Activated naive CD8-positive, alpha-beta T cell (primary cell): ENCODE measurements around the gene MAZ.

Experiments
- H3K27ac Mint-ChIP-seq: one replicate; pipeline ENCODE4 v1.8.0; 2021; ENCODE audit warnings: mixed read lengths
- H3K27me3 Mint-ChIP-seq: one replicate; pipeline ENCODE4 v1.8.0; 2021; ENCODE audit warnings: mixed read lengths
- H3K36me3 Mint-ChIP-seq: one replicate; pipeline ENCODE4 v1.8.0; 2021; ENCODE audit warnings: mixed read lengths
- H3K4me1 Mint-ChIP-seq: one replicate; pipeline ENCODE4 v1.8.0; 2021; ENCODE audit warnings: low read depth, mixed read lengths
- H3K4me3 Mint-ChIP-seq: one replicate; pipeline ENCODE4 v1.8.0; 2021; ENCODE audit warnings: mild to moderate bottlenecking, mixed read lengths
- H3K9me3 Mint-ChIP-seq: one replicate; pipeline ENCODE4 v1.8.0; 2021; ENCODE audit warnings: low read depth, mixed read lengths

The MAZ gene

DNA sequence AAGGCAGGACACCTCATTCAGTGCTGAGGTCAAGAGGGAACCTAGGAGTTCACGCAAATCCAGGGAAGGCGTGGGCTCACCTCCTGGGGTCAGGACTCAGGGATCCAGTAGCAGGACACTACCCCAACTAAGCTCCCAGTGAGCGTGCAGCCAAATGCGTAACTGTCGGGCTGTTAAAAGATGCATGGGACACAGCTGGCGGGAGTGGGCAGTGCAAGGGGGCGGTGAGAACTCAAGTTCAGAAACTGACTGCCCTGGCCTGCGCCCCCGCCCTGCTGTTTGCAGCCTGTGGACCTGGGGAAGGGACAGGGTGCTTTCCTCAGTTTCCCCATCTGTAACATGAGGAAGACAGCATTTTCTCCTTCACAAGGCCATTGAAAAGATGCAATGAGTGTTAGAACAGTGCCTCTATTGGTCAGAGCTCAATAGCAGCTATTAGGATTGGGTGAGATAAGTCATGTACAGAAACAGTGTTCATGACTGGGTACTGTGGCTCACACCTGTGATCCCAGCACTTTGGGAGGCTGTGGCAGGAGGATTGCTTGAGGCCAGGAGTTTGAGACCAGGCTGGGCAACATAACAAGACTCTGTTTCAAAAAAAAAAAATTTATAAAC lies 36.5 kb downstream of the MAZ start:
- H3K36me3 Mint-ChIP-seq, result no peaks in the 10 kb centered on the region
- H3K9me3 Mint-ChIP-seq, result no peaks in the 10 kb centered on the region
- H3K27ac Mint-ChIP-seq, result peak overlapping the region; percentile 50
- no peak overlapping the region for H3K4me3 Mint-ChIP-seq
- H3K4me1 Mint-ChIP-seq, result peaks cover 2% of the 10 kb centered on the region
- H3K27me3 Mint-ChIP-seq, result no peaks in the 10 kb centered on the region

DNA sequence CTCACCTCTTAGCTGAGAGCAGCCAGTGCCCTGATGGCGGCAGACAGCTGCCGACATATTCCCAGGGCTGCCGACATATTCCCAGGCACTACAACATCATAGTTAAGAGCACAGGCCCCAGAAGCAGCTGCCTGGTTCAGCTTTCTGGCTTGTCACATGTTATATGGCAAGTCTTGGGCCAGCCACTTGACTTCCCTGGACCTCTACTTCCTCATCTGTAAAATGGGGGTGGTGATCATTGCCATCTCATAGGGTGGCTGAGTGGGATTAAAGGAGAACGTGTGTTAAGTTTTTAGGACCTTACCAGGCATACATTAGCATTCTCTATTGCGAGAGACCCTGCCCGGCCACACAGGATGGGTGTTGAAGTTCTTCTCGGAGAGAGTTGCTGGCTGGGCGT lies 37.6 kb downstream of the MAZ start:
- H3K27me3 Mint-ChIP-seq, result no peaks in the 10 kb centered on the region
- no peaks in the 10 kb centered on the region for H3K9me3 Mint-ChIP-seq
- H3K4me1 Mint-ChIP-seq, result peaks cover 9% of the 10 kb centered on the region
- H3K36me3 Mint-ChIP-seq, result no peaks in the 10 kb centered on the region
- peak overlapping the region; percentile 25 for H3K27ac Mint-ChIP-seq
- no peak overlapping the region for H3K4me3 Mint-ChIP-seq

DNA sequence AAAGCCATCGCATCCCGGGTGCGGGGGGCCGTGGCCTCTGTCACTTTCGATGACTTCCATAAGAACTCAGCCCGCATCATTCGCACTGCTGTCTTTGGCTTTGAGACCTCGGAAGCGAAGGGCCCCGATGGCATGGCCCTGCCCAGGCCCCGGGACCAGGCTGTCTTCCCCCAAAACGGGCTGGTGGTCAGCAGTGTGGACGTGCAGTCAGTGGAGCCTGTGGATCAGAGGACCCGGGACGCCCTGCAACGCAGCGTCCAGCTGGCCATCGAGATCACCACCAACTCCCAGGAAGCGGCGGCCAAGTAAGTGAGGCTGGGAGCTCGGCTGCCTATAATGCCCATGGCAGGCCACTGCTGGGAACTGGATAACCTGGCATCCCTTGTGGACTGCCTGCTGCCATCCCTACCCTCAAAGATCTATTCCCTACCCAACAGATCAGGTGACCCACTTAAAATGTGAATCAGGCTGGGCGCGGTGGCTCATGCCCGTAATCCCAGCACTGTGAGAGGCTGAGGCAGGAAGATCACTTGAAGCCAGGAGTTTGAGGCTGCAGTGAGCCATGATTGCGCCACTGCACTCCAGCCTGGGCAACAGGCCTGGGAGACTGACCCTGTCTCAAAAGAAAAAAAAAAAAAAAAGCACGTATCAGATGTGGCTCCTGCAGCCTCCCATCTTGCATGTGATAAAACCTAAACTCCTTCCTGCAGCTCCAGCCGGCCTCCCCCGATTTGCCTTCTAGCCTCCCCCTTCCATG lies 38.4 kb downstream of the MAZ start:
- Mint-ChIP-seq H3K4me3 (no peak overlapping the region), H3K27ac (no peak overlapping the region), H3K36me3 (no peaks in the 10 kb centered on the region), H3K9me3 (no peaks in the 10 kb centered on the region), H3K4me1 (peaks cover 11% of the 10 kb centered on the region), H3K27me3 (no peaks in the 10 kb centered on the region)

DNA sequence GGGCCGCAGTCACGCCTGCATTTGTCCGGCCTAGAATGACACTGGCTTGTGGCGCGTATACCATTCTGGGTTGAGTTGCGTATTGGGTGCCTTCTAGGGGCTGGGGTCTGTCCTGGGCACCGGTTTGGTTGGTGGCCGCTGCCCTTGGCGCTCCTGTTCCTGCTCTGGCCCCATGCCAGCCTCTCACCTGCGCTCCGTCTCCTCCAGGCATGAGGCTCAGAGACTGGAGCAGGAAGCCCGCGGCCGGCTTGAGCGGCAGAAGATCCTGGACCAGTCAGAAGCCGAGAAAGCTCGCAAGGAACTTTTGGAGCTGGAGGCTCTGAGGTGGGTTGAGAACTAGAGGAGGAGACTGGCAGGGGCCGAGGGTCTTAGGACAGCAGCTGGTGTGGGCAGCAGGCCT lies 39.3 kb downstream of the MAZ start:
- Mint-ChIP-seq H3K9me3 (no peaks in the 10 kb centered on the region), H3K27ac (no peak overlapping the region), H3K4me1 (peaks cover 11% of the 10 kb centered on the region), H3K4me3 (no peak overlapping the region), H3K27me3 (no peaks in the 10 kb centered on the region), H3K36me3 (no peaks in the 10 kb centered on the region)

DNA sequence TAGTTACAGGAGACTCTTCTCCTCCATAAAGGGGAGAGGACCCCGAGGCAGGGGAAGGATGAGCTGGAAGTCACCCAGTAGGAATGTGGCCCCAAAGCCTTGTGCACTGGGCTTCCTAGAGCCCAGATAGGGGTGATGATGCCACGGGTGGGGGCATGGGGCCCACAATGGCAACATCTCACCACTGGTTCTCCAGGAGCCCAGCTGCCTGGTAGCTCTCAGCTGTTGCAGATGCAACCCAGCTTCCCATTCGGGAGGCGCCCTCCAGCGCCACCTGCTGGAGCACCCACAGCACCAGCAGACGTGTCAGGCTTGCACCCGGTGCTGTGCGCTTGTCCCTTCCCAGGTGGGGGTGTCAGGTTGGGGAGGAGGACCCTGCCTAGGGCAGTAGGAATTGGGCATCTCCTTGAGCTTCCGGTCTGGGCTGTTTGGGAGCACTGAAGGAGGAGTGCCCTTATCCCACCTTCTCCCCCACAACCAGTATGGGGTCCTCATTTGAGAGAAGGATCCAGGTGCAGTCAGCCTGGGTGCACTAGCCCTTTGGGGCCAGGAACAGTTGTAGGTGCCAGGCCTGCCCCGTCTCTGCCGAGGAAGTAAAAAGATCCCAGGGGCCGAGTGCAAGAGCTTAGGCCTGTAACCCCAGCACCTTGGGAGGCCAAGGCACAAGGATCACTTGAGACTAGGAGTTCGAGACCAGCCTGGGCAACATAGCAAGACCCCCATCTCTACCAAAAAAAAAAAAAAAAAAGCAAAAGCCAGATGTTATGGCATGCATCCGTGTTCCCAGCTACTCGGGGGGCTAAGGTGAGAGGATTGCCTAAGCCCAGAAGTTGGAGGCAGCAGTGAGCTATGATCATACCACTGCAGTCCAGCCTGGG lies 42.3 kb downstream of the MAZ start:
- Mint-ChIP-seq H3K4me1 (peaks cover 11% of the 10 kb centered on the region), H3K27me3 (no peaks in the 10 kb centered on the region), H3K36me3 (no peaks in the 10 kb centered on the region), H3K4me3 (no peak overlapping the region), H3K27ac (no peak overlapping the region), H3K9me3 (no peaks in the 10 kb centered on the region)

DNA sequence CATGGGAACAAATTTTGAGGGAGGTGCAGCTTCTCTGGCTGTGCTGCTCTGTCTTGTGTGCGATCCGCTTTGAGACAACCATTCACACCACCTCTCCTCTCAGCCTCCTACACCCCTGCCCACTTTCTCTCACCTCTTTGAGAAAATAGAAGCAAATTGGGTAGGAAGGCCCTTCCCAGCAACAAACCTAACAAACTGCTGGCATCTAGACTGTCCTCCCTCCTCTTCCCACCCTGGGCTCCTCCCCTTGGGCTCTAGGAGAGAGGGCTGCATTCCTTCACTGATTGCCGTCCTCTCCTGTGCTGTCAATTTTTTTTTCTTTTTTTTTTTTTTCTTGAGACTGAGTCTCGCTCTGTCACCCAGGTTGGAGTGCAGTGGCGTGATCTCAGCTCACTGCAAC lies 43.2 kb downstream of the MAZ start:
- Mint-ChIP-seq H3K36me3 (no peaks in the 10 kb centered on the region), H3K4me3 (no peak overlapping the region), H3K9me3 (no peaks in the 10 kb centered on the region), H3K4me1 (peaks cover 11% of the 10 kb centered on the region), H3K27ac (no peak overlapping the region), H3K27me3 (no peaks in the 10 kb centered on the region)

DNA sequence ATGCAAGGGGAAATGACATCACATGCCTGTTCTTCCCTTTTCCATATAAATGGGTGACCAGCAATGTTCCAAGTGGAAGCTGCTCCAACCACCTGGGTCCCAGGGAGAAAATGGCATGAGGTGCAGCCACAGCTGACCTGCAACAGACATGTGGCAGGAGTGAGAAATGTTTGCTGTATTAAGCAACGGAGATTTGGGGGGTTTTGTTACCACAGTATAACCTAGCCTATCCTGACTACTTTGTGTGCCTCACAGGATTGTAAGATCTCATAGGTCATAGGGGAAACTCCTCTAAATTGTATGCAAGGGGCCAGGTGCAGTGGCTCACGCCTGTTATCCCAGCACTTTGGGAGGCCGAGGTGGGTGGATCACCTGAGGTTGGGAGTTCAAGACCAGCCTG lies 44.7 kb downstream of the MAZ start:
- Mint-ChIP-seq H3K36me3 (no peaks in the 10 kb centered on the region), H3K4me3 (no peak overlapping the region)

DNA sequence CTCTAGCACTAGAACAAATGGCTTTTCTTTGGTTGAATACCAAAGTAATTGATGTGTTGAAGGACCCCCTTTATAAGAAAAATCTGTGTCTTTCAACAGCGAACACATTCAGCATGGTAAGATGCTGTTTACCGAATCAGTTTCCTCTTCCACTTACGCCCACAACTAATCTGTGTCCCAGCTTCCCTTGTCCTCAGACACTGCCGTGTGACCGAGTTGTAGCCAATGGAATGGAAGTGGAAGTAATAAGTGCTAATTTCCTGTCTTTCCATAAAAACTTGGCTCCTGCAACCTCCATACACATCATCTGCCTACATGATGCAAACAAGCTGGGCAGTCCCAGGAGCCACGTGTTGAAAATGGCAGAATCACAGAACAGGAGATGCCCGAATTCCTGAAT lies 46.3 kb downstream of the MAZ start:
- no peaks in the 10 kb centered on the region for H3K36me3 Mint-ChIP-seq
- H3K9me3 Mint-ChIP-seq, result no peaks in the 10 kb centered on the region
- no peaks in the 10 kb centered on the region for H3K27me3 Mint-ChIP-seq
- no peak overlapping the region for H3K4me3 Mint-ChIP-seq
- H3K27ac Mint-ChIP-seq, result no peak overlapping the region
- peaks cover 8% of the 10 kb centered on the region for H3K4me1 Mint-ChIP-seq

More for the DNA sequence above, 44.7 kb downstream of the MAZ start:
- peaks cover 11% of the 10 kb centered on the region for H3K4me1 Mint-ChIP-seq
- H3K27ac Mint-ChIP-seq, result no peak overlapping the region
- H3K27me3 Mint-ChIP-seq, result no peaks in the 10 kb centered on the region
- no peaks in the 10 kb centered on the region for H3K9me3 Mint-ChIP-seq

DNA sequence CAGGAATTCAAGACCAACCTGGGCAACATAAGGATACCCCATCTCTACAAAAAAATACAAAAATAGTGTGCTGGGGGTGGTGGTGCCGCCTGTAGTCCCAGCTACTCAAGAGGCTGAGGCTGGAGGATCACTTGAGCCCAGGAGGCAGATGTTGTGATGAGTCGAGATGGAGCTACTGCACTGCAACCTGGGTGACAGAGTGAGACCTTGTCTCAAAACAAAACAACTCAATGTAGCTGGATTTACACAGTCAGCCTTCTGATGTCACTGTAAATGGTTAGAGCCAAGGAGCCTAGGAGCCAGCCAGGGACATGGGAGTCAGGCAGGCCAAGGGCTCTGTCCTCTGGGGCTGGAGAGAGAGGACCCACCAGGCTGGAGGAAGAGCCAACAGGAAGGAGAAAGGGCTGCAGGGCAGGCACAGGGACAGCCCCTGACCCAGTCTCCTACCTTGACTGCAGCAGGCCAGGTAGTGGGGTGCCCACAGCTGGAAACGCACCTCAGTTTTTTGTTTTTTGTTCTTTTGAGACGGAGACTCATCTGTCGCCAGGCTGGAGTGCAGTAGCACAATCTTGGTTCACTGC lies 48.3 kb downstream of the MAZ start:
- Mint-ChIP-seq H3K9me3 (no peaks in the 10 kb centered on the region), H3K27me3 (no peaks in the 10 kb centered on the region), H3K27ac (no peak overlapping the region), H3K4me3 (no peak overlapping the region), H3K4me1 (no peaks in the 10 kb centered on the region), H3K36me3 (peaks cover 3% of the 10 kb centered on the region)

DNA sequence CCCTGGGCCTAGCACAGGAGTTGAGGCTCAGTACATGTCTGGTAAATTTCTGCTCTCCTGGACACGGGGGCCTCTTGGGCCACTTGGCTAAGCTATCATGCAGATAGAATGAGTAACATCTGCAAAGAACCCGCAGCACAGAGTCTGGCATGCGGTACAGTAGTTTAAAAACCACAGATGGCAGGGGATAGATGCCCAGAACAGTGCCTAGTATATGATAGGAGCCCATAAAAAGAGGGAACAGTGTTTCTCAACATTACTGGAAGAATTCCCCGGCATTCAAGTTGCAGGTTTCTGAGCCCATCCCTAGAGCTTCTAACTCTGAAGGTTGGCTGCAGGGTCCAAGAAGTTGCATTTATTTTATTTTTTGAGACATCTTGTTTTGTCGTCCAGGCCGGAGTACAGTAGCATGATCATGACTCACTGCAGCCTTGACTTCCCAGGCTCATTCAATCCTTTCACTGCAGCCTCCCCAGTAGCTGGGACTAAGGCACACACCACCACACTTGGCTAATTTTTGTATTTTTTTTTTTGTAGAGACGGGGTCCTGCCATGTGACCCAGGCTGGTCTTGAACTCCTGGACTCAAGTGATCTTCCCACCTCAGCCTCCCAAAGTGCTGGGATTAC lies 50.9 kb downstream of the MAZ start:
- peaks cover 15% of the 10 kb centered on the region for H3K4me1 Mint-ChIP-seq
- peaks cover 3% of the 10 kb centered on the region for H3K36me3 Mint-ChIP-seq
- no peak overlapping the region for H3K27ac Mint-ChIP-seq
- no peaks in the 10 kb centered on the region for H3K27me3 Mint-ChIP-seq
- no peak overlapping the region for H3K4me3 Mint-ChIP-seq
- no peaks in the 10 kb centered on the region for H3K9me3 Mint-ChIP-seq

DNA sequence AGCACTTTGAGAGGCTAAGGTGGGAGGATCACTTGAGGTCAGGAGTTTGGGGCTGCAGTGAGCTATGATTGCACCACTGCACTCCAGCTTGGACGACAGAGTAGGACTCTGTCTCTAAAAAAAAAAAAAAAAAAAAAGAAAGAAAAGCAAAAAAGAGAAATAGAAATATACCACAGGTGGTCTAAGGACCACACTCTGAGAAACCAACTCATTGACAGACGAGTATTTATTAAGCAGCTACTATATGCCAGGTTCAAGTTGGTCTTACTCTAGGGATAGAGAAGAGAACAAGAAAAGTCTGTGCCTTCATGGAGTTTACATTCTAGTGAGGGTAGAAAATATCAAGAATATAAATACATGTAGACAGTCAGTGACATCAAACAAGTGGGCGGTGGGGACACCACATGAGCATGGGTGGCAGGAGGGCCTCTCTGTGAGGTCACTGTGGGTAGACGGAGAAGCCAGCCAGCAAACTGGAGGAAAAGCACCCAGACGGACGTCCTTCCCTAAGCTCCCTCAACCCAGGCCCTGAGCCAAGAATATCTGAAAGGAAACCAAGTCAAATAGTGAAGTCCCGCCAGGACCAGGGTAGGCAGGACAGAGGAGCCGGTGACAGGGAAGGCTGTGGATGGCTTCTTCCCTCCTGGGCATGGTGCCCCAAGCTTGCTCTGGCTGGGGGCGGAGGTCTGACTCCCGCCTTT lies 52.0 kb downstream of the MAZ start:
- Mint-ChIP-seq H3K27ac (no peak overlapping the region), H3K27me3 (no peaks in the 10 kb centered on the region), H3K36me3 (peaks cover 3% of the 10 kb centered on the region), H3K4me1 (peaks cover 17% of the 10 kb centered on the region), H3K9me3 (no peaks in the 10 kb centered on the region), H3K4me3 (no peak overlapping the region)

DNA sequence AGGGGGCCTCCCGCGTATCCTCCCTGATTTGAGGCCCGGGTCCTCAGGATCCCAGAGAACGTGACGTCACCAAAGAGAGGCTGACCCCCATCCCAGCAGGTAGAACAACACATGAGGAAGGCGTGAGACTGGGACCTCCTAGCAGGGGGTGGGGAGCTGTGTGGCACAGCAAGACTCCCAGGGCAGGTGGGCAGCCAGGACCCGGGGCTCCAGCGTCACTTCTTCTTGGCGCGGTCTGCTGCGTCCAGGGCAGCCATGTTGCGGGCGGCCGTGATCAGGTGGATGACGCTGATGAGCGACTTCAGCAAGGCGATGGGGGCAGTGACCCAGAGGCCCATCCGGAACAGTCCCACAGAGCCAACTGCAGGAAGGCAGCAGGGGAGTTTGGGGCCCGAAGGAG lies 52.6 kb downstream of the MAZ start:
- Mint-ChIP-seq H3K27ac (no peak overlapping the region), H3K36me3 (peaks cover 3% of the 10 kb centered on the region), H3K4me1 (peaks cover 18% of the 10 kb centered on the region), H3K9me3 (no peaks in the 10 kb centered on the region), H3K4me3 (no peak overlapping the region), H3K27me3 (no peaks in the 10 kb centered on the region)

DNA sequence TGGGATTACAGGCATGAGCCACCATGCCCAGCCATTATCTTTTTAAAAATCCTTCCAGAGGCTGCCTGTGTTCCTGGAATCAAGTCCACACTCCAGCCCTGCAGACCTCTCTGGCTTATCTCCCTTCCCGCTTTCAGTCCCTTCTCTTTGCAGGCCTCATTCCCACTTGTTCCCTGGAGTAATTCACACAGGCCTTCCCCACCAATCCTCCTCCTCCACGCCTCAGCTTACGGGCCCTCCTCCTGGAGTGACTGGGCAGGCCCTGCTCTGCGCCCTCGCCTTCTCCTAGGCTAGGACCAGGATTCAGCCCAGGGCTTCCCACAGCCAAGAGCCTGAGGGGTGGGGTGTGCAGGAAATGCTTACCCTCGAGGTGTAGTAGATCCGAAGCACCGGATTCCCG lies 53.9 kb downstream of the MAZ start:
- peak overlapping the region; percentile 23 for H3K27ac Mint-ChIP-seq
- no peaks in the 10 kb centered on the region for H3K9me3 Mint-ChIP-seq
- H3K4me3 Mint-ChIP-seq, result no peak overlapping the region
- peaks cover 18% of the 10 kb centered on the region for H3K4me1 Mint-ChIP-seq
- H3K36me3 Mint-ChIP-seq, result peaks cover 3% of the 10 kb centered on the region
- no peaks in the 10 kb centered on the region for H3K27me3 Mint-ChIP-seq
